Measurements from ENCODE around the gene CYRIA.

GRCh38 chr2:16661936-16662839 is 3.4 kb downstream of the CYRIA start:
- TF ChIP-seq, protein P1, sequence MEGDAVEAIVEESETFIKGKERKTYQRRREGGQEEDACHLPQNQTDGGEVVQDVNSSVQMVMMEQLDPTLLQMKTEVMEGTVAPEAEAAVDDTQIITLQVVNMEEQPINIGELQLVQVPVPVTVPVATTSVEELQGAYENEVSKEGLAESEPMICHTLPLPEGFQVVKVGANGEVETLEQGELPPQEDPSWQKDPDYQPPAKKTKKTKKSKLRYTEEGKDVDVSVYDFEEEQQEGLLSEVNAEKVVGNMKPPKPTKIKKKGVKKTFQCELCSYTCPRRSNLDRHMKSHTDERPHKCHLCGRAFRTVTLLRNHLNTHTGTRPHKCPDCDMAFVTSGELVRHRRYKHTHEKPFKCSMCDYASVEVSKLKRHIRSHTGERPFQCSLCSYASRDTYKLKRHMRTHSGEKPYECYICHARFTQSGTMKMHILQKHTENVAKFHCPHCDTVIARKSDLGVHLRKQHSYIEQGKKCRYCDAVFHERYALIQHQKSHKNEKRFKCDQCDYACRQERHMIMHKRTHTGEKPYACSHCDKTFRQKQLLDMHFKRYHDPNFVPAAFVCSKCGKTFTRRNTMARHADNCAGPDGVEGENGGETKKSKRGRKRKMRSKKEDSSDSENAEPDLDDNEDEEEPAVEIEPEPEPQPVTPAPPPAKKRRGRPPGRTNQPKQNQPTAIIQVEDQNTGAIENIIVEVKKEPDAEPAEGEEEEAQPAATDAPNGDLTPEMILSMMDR (IDR thresholded peaks at IDR 0.05): no peak
- no peak for TF ChIP-seq POLR2A (IDR thresholded peaks at IDR 0.05)
- TF ChIP-seq POLR2AphosphoS5 (IDR thresholded peaks at IDR 0.05): no peak

Measured in breast epithelium (tissue), 3 donors.